Kidney tubule cell (primary cell): Measurements from ENCODE around the gene LRMDA.
"Not testable (repeated sequence)": the region's sequence is repeated elsewhere in the genome, so short reads cannot be mapped to it uniquely, and the experiment has no call there.

Experiments used
- DNase-seq: peaks from one replicate; pipeline ENCODE4 v3.0.0-alpha.2; 2018; ENCODE audit warnings: low spot score

Gene LRMDA

DNA sequence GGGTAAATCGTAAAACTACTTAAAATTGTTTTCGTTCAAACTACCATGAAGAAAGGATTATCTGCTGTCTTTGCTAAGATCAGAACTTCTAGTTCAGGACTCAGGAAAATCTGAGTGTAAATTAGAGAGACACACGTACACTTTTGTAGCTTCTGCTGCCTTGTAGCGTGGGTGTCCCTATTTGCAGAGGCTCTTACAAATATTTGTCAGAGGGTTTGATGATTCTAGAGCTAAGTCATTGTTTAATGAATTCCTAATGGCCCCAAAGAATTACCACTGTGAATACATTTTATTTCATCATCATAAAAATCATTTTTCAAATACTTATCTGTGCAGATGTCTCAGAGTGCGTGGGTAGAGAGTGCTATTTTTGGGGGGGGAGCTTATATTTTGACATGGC is 314.9 kb downstream of the LRMDA start:
- DNase-seq: no peak

DNA sequence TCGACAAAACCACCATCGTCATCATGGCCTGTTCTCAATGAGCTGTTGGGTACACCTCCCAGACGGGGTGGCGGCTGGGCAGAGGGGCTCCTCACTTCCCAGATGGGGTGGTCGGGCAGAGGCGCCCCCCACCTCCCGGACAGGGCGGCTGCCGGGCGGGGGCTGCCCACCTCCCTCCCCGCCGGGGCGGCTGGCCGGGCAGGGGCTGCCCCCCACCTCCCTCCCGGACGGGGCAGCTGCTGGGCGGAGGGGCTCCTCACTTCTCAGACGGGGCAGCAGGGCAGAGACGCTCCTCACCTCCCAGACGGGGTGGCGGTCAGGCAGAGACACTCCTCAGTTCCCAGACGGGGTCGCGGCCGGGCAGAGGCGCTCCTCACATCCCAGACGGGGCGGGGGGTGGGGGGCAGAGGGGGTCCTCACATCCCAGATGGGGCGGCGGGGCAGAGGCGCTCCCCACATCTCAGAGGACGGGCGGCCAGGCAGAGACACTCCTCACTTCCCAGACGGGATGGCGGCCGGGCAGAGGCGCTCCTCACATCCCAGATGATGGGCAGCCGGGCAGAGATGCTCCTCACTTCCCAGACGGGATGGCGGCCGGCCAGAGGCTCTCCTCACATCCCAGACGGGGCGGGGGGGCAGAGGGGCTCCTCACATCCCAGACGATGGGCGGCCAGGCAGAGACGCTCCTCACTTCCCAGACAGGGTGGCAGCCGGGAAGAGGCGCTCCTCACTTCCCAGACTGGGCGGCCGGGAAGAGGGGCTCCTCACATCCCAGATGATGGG is 318.9 kb downstream of the LRMDA start:
- DNase-seq: not testable (repeated sequence)

DNA sequence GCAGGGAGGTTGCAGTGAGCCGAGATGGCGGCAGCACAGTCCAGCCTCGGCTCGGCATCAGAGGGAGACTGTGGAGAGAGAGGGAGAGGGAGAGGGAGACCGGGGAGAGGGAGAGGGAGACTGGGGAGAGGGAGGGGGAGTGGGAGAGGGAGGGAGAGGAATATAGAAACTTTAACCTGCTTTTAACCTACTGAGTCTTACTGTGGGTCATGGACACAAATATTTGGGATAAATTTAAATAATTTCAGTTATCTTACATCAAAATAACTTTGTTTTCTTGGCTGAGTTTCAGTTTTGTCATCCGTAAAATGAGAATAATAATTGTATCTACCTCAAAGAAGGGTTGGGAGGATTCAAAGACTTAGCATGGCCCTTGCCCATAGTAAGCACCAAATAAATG is 319.8 kb downstream of the LRMDA start:
- DNase-seq: no peak

DNA sequence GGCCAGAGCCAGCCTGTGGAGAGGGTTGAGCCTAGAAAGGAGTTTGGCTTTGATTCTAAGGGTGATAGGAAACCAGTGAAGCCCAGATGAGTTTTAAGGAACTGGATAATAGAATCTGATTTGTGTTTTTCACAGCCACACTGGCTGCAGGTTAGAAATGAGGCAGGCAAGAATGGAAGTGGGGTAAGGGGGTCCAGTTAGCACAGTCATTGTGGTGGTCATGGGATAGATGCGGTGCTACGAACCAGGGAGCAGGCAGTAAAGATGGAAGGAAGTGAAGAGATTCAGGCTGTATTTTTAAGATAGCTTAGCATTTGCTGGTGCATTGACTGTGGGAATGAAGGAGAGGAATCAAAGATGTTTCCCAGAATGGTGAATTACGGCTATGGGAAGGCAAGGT is 322.2 kb downstream of the LRMDA start:
- no peak for DNase-seq

DNA sequence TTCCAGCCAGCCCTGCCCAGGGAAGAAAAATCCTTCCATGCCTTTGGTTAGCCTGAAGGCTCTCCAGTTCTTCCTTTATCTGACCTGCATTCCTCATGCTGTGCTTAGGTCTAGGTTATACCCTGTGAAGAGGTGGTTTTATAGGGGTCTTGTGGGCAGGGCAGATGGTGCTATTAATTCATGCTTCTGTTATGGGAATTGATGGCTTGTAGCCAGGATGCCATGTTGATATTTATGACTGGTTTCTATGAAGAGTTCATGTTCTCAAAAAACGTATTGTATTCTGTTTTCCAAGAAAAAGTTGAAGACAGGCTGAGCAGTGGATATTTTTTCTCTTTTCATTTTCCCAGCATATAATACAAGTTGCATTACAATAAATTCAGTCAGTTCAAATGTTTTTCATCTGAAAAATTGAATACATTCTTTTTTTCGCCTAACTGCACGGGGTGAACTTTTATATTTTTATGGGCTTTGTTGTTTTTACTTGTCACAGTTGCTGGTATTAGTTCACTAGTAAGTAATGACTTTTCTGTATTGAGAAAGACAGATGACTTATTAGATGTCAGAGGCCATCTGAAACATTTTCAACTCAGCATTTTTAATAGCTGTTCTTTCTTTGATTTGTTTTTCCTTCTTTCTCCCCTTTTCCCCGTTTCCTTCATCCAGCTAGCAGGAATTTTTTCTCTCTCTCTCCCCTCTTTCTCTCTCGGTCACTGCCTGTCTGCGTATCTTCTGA is 322.8 kb downstream of the LRMDA start:
- no peak for DNase-seq

DNA sequence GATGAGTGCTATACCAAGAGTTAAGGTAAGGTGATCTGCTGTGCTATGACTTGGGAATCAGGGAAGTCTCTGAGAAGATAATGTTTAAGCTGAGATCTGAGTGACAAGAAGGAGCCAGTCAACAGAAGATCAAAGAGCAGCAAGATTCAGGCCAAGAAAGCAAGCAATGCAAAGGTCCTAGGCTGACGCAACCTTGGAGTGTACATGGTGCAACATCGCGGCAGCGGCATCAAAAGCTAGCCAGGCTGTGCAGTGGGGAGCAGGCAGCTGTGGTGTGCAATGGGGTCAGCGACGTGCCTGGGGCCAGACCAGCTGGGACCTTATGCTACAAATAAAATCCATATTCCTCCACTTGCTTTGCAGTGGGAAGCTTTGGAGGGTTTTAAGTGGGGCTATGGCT is 324.1 kb downstream of the LRMDA start:
- no peak for DNase-seq

DNA sequence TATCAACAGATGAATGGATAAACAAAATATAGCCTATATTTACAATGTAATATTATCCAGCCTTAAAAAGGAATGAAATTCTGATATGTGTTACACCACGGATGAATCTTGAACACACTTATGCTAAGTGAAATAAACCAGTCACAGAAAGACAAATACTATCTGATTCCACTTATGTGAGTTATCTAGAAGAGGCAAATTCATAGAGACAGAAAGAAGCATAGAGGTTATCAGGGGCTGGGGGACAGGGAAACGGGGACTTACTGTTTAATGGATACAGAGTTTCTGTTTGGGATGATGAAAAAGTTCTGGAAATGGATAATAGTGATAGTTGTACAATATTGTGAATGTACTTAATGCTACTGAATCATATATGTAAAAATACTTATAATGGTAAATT is 329.9 kb downstream of the LRMDA start:
- DNase-seq: no peak

DNA sequence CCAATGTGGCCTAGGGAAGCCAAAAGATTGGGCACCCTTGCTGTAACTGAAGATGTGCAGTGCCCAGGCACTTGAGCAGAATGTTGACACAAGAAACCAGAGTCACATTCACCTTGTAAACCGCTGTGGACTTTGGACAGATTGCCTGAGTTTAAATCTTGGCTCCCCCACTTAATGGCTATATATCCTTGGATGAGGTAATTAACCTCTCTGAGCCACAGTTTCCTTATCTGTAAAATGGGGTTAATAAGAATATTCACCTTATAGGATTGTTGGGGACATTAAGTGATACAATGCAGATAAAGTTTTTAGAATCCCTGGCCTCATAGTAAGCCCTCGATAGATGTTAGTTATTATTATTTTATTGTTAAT is 331.0 kb downstream of the LRMDA start:
- DNase-seq: no peak

DNA sequence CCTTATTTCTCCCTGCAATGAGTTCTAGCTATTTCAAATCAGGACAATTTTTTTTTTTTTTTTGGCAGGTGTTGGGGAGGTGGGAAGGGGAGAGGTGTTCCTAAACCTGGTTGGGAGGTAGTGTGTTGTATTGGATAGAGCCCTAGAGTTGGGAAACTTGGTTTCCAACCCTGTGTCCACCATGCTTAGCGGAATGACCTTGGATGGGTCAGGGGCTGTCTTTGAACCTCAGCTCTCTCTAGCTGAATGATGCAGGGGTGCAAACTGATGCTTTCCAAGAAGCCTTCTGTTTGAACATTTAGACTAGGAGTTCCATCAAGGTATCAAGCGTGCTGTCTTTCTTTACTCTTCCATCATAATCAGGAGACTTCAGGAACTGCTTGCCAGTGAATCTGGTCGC is 332.2 kb downstream of the LRMDA start:
- DNase-seq: no peak

DNA sequence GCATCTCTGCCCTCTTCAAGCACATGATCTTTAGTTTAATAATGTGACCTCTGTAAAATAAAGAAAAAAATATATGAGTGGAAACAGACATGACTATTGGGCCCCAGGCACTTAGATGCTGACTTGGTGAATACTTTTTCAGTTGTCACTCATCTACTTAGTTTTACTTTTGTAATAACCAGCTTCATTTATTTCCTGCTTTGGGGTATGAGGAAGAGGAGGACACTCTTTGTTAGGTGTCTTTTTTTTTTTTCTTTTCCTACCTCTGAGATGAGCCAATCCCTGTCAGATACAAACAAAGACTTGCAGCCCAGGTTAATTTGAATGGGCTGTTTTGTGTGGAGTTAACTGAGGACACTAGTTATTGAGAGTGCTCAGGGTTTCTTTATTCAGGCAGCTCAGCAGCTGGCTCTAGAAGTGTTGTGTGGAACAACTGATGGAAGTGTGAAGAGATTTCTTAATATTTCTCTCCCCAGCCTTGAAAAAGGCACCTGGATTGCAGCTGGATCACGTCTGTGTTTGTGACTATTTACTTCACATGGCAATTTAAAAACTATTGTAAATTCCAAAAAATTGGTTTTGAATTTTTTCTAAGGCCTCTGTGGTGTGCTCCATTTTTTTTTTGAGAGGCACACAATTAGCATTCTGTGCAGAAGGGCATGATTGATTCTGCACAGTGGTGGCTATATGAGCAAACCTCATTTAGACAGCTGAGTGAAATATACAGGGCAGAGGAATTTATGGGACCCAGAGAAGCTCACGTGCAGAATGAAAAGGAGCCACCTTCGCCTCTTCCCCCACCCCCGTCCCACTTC is 333.8 kb downstream of the LRMDA start:
- peak; percentile 6 for DNase-seq

DNA sequence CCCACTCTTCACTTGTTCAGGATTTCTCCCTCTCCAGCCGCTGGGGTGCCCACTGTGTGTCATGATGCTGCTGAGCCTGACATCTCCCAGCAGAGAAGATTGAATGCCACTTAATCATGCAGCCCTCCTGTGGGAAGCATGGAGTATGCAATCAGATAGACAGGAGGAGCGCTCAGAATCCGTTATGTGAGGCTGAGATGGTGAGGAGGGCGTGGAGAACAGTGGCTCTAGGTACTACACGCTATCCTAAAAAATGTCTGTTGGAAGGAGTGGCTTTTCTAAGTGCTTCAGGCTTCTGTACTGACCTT is 334.3 kb downstream of the LRMDA start:
- DNase-seq: no peak

DNA sequence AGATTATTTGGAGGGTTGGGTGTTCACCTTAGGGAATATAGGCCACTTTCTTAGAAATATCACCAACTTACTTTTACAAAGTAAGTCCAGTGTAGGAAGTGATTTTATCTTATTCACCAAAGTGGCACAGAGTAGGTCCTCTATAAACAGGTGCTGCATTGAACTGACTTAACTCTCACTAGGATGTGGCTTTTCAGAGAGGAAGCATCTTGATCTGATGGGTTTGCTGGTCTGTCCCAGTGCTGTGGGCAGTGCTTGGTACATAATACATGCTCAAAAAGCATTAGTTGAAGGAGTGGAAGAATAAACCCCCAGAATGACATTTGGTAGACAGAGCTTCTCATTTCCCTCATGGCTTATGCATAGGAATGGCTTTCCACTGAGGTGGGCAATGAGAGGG is 334.7 kb downstream of the LRMDA start:
- no peak for DNase-seq

DNA sequence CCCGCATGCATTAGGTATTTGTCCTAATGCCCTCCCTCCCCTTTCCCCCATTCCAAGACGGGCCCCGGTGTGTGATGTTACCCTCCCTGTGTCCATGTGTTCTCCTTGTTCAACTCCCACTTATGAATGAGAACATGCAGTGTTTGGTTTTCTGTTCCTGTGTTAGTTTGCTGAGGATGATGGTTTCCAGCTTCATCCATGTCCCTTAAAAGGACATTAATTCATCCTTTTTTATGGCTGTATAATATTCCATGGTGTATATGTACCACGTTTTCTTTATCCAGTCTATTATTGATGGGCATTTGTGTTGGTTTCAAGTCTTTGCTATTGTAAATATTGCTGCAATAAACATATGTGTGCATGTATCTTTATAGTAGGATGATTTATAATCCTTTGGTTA is 335.3 kb downstream of the LRMDA start:
- DNase-seq: not testable (repeated sequence)

DNA sequence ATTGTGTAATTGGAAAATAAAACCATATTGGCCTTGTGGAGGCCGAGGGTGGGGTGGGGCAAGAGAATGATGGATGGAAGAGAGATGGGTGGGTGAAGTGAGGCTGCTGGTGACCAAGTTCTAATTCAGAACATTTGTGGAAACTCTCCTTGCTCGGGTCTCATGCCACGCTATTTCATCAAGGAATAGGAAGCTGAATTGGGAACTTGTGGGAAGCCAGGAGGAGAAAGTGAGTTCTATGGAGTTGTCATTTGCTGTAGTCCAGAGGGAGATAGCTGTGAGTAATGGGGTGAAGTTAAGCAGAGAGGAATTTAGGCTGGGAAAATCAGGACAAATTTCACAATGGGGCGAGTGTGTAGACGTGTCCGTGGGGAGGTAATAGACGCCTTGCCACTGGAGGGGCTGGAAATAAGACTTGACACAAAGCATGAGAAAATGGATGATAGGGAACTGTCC is 339.2 kb downstream of the LRMDA start:
- no peak for DNase-seq

DNA sequence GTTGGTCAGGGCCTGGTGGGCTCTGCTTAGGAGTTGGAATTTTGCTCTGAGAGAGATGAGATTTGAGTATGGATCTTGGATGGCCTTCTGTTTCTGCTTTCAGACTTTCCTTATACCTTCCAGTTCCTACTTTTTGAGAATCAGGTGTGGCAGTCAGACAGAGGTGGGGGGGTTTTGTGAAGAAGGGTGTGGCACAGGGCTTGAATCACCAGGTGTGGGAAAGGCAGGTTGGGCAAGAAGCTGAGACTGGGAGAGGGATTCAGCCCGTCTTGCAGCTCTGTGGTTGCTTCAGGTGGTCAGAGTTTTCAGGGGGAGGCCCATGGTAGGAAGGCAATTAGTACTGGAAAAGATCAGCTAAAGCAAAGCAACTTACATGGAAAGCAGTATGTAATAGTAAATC is 340.2 kb downstream of the LRMDA start:
- no peak for DNase-seq

DNA sequence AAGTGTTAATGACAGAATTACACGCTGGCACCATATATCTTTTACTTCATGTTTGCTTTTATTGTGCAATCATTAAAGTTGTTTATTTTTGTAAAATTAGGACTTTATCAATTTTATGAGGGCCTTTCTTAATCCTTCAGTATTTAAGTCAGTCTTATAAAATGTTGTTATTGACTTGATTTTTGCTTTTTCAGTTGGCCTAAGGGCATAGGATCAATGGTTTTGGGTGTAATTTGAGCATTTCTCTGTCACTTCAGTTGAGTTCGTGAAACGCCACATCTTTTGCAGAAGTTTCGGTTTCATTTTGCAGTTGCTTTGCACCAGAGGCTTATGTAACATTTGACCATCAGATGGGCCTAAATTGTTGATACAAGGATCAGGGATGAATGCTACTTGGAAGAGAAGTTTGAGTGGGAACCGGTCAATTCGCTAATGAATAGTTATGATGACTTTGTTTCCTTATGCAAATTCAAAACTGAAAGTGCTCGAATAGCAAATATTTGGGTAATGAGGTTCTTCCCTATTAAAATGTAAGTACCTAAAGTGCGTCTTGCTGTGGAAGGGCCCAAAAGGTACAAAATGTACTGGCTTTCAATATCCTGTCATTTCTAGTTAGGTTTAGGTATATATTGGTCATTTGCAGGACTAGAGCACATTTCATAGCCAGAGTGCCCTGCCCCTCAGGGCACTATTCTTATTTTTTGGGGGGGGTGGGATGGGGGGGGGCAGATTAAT is 340.9 kb downstream of the LRMDA start:
- no peak for DNase-seq

DNA sequence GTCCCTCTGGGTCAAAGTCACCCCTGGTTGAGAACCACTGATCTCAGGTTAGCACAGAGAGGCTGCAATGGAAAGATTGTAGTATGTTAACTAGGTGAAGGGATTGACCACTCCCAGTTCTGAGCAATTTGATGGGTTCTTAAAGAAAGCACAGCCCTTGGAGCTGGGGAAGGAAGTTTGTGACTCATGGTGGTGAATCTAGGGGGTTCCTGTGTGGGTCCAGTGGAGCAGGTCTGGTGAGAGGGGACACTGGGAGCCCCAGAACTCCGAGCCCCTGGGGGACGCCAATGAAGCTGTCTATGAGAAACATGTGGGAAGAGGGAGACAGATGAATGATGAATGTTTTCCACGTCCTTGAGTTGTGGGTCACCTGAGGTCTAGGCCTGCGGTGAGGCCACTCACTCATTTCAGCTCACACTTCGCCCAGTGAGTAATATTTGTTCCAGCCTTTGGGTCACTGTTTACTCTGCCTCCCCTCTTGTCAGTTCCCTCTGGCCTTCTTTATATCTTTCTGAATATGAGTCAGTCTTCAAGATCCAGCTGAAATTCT is 341.9 kb downstream of the LRMDA start:
- peak; percentile 66 for DNase-seq

DNA sequence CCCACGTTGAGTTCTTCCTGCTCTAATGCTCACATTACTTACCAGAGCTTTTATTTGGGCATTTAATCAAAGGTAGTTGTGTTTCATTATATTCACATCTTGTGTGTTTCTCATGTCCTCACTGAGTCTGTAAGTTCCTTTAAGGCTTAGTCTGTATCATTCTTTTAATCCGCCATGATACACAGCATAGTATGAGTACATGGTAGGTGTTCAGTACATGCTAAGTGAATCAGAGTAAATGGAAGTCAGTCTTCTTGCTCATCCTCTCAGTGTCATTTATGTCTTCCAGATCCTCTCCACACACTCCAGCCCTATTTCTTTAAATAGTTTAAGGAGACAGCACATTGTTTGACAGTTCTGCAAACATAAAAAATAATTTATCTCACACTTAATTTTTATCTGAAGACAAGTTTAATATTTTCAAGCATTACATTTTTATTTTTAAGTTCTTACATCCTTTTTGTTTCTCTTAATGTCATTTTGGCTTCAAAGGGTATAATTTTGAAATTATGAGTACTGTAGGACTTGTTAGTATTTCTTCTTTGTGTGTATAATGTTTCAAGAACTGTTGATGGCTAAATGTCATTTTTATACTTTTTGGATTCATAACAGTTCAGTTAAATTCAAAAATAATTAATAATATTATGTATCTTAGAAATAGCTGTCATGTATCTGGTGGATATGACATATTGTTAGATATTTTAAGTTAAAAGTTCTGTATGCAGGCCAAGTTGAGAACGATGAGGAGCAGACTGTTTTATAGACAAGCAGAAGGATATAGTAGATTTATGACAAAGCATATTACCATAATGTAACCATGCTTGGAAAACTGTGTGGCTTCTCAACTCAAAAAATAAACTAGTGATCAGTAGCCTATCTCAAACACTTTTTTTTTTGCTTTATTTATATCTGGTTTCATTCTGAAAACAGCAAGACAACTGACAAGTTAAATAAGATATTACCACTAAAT is 342.7 kb downstream of the LRMDA start:
- DNase-seq: no peak

DNA sequence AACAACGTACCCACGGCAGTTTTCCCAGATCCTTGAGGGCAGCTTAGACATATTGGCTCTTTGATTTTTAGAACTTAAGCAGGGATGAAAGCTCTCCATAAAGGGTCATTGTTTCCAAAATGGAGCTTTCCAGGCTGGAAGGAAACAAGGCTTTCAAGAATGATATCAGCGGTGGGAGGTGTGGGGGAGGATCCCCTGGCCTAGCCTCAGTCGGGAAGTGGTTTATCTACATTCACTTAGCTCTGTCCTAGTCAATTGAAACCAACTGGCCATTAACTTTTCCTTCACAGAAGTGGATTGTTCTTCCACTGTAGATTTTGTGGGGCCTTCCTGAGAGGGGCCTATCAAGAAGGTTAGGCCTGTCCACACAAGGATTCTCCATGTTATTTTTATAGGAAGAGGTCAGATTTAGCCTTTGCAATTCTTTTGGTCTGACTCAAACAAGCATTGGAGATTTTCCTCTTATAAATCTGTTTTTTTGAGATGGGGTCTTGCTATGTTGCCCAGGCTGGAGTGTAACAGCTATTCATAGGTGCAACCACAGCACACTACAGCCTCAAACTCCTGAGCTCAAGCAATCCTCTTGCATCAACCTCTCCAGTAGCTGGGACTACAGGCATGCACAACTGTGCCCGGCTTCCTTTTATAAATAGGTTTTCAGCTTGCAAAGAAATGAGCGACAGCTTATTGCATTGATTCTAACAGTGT is 343.5 kb downstream of the LRMDA start:
- no peak for DNase-seq
